Stimulated activated CD8-positive, alpha-beta memory T cell treated with anti-CD3 and anti-CD28 coated beads, Interleukin-15, amount 100 ng/mL, for 48 hours (primary cell): ENCODE data around the gene F12.
A peak's percentile ranks its signal among the peaks of the same experiment; 100 is the strongest.
"Not testable (repeated sequence)": the region's sequence is repeated elsewhere in the genome, so short reads cannot be mapped to it uniquely, and the experiment has no call there.

ENCODE experiments used
- DNase-seq, 2 donors: peaks; one replicate each; pipeline ENCODE4 v3.0.0-alpha.2; 2020; ENCODE audit warnings: low read depth in 2 of 2

The F12 gene

GRCh38 chr5:177388521-177389052, 20.8 kb downstream of the F12 start:
- no peak for DNase-seq

- DNase-seq: no peak
These were observed 22.0 kb downstream of the F12 start for GRCh38 chr5:177387405-177387804.

GRCh38 chr5:177386542-177386941, 22.8 kb downstream of the F12 start:
- no peak for DNase-seq

- DNase-seq: no peak
These were observed 23.6 kb downstream of the F12 start for GRCh38 chr5:177385720-177386119.

GRCh38 chr5:177384134-177384533, 25.2 kb downstream of the F12 start, which contains the start of gene SLC34A1:
TSS of gene SLC34A1 (plus strand) at chr5:177384434. CDS start at chr5:177385742, 1,308 bp downstream.
- DNase-seq: no peak

- no peak for DNase-seq
These were observed 26.2 kb downstream of the F12 start for GRCh38 chr5:177383181-177383580.

- no peak for DNase-seq
These were observed 26.8 kb downstream of the F12 start for GRCh38 chr5:177382423-177383029.

- DNase-seq: no peak
These were observed 28.6 kb downstream of the F12 start for GRCh38 chr5:177380805-177381126.

- no peak for DNase-seq
These were observed 30.2 kb downstream of the F12 start for GRCh38 chr5:177378884-177379883.

GRCh38 chr5:177377851-177378776, 31.2 kb downstream of the F12 start:
- DNase-seq: no peak

GRCh38 chr5:177376107-177376506, 33.3 kb downstream of the F12 start:
- no peak for DNase-seq

GRCh38 chr5:177375516-177375915, 33.8 kb downstream of the F12 start:
- DNase-seq: not testable (repeated sequence)

GRCh38 chr5:177374211-177374610, 35.2 kb downstream of the F12 start:
- no peak for DNase-seq

- DNase-seq: no peak
These were observed 35.6 kb downstream of the F12 start for GRCh38 chr5:177373806-177374205.

- DNase-seq: no peak
These were observed 36.5 kb downstream of the F12 start for GRCh38 chr5:177372910-177373309.

- DNase-seq: no peak
These were observed 37.1 kb downstream of the F12 start for GRCh38 chr5:177372034-177372896.

GRCh38 chr5:177371120-177372033, 38.0 kb downstream of the F12 start:
- no peak for DNase-seq

- peak in 1 of 2 donors; percentile 66 for DNase-seq
These were observed 38.8 kb downstream of the F12 start for GRCh38 chr5:177370488-177371119.
